Measurements from ENCODE around the gene RPL22L1. TPM values are rescaled to one million over a fixed set of nuclear protein-coding genes. Genes with fewer than 3 reads are reported as not detected.

The RPL22L1 gene
- total and polyA plus RNA-seq, 2 of the 4 experiments (the other 2 are of a cell fraction), result 37.1 to 92.0 TPM

DNA sequence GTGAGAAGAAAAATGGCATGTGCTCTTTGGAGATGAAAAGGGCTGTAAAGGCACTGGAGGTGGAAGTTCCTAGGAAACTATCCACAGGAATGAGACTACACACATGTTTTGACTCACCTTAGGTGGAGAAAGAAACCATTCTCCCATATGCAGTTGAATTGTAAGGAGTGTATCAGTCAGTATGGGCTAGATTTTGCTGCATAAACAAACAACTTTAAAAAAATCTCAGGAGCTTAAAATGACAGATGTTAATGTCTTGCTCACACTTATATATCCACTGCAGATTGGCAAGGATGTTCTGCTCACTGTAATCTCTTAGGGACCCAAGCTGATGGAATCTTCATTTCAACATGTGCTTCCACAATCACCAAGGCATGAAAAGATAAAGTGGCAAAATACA, 25.6 kb downstream of the RPL22L1 start:
- Histone ChIP-seq H3K9me3 (ENCODE audit: control insufficient read depth, insufficient read depth, low read length) (no peaks in the 10 kb centered on the region), H3K18ac (ENCODE audit: low read depth, low read length) (no peak overlapping the region), H3K4me3 (ENCODE audit: insufficient read depth, low read depth, low read length) (no peak overlapping the region), H3K36me3 (ENCODE audit: control insufficient read depth, insufficient read depth, low read length) (no peaks in the 10 kb centered on the region), H2BK20ac (ENCODE audit: low read depth, low read length) (no peak overlapping the region), H3K4me1 (ENCODE audit: control insufficient read depth, insufficient read depth, low read length) (peaks cover 2% of the 10 kb centered on the region; the same call in 1 of the 2 replicates), H4K91ac (ENCODE audit: insufficient read depth, low read depth, low read length) (no peak overlapping the region), H3K4me2 (ENCODE audit: low read depth, low read length) (no peak overlapping the region), H3K79me1 (ENCODE audit: low read depth in 1 of 2, low read length in 2 of 2) (no peaks in the 10 kb centered on the region), H2BK5ac (ENCODE audit: low read depth, low read length, poor library complexity, severe bottlenecking) (no peak overlapping the region), H2AFZ (replicated peaks; ENCODE audit: low read length, poor library complexity) (no peak overlapping the region), H3K9me1 (ENCODE audit: insufficient read depth, low read length) (no peaks in the 10 kb centered on the region), H3K27me3 (ENCODE audit: control insufficient read depth, insufficient read depth, low read length) (no peaks in the 10 kb centered on the region; the same call in 1 of the 2 replicates), H3K27ac (ENCODE audit: insufficient read depth, low read length) (no peak overlapping the region), H4K8ac (ENCODE audit: low read depth in 2 of 2, low read length in 2 of 2) (no peak overlapping the region), H3K56ac (ENCODE audit: extremely low read depth, insufficient read depth, low read length) (no peak overlapping the region), H3K23ac (ENCODE audit: low read depth, low read length) (no peak overlapping the region), H2BK120ac (ENCODE audit: low read depth, low read length) (no peak overlapping the region), H2AK5ac (ENCODE audit: low read depth, low read length) (no peak overlapping the region), H4K5ac (ENCODE audit: low read depth, low read length) (no peak overlapping the region), H4K20me1 (ENCODE audit: insufficient read depth, low read length) (no peaks in the 10 kb centered on the region), H3K4ac (ENCODE audit: low read depth, low read length) (no peak overlapping the region), H3K14ac (replicated peaks; ENCODE audit: low read depth, low read length) (no peak overlapping the region), H2AK9ac (replicated peaks; ENCODE audit: low read depth, low read length, poor library complexity) (no peak overlapping the region), H2BK15ac (ENCODE audit: low read depth, low read length) (no peak overlapping the region), H3K9ac (ENCODE audit: low read depth, low read length) (no peak overlapping the region)
- no peak for DNase-seq
- intact Hi-C loops (cut with micrococcal nuclease), result loop anchor here (10.0 kb wide), 1 partner anchor 660 kb away; the partner anchor contains the start of gene PHC3
- ChIA-PET POLR2A (ENCODE audit: unreplicated experiment) (no interaction called here), CTCF (interaction anchor here (1.3 kb wide), 1 partner anchor 430 kb away, joined by 4 read pairs; no protein-coding TSS in a partner anchor)
- BruUV-seq (replicated peaks), result no TSS peak
- in situ Hi-C loops (cut with MboI; ENCODE audit: low sequenced_read_pairs), result no loop called here
- ATAC-seq (ENCODE audit: low read depth), result no peak
- dilution Hi-C loops (cut with HindIII; ENCODE audit: low sequenced_read_pairs, unreplicated experiment), result no loop called here
- no peak for TF ChIP-seq BHLHE40 (IDR thresholded peaks at IDR 0.05; ENCODE audit: low read depth, low read length)
- TF ChIP-seq CEBPB (IDR thresholded peaks at IDR 0.05; ENCODE audit: low read depth, low read length), result no peak
- TF ChIP-seq, protein P1, sequence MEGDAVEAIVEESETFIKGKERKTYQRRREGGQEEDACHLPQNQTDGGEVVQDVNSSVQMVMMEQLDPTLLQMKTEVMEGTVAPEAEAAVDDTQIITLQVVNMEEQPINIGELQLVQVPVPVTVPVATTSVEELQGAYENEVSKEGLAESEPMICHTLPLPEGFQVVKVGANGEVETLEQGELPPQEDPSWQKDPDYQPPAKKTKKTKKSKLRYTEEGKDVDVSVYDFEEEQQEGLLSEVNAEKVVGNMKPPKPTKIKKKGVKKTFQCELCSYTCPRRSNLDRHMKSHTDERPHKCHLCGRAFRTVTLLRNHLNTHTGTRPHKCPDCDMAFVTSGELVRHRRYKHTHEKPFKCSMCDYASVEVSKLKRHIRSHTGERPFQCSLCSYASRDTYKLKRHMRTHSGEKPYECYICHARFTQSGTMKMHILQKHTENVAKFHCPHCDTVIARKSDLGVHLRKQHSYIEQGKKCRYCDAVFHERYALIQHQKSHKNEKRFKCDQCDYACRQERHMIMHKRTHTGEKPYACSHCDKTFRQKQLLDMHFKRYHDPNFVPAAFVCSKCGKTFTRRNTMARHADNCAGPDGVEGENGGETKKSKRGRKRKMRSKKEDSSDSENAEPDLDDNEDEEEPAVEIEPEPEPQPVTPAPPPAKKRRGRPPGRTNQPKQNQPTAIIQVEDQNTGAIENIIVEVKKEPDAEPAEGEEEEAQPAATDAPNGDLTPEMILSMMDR (conservative IDR thresholded peaks at IDR 0.05; ENCODE audit: low read depth, low read length), result no peak
- TF ChIP-seq ELK1 (IDR thresholded peaks at IDR 0.05; ENCODE audit: borderline replicate concordance, low read depth, low read length), result no peak
- no peak for TF ChIP-seq NFE2L2 (IDR thresholded peaks at IDR 0.05; ENCODE audit: low read depth, low read length)
- no peak for TF ChIP-seq RCOR1 (IDR thresholded peaks at IDR 0.05; ENCODE audit: insufficient replicate concordance, low read length)
- no peak for TF ChIP-seq CHD1 (IDR thresholded peaks at IDR 0.05; ENCODE audit: low read depth, low read length)
- TF ChIP-seq MAZ (IDR thresholded peaks at IDR 0.05; ENCODE audit: borderline replicate concordance, low read depth, low read length), result no peak
- TF ChIP-seq RAD21 (IDR thresholded peaks at IDR 0.05; ENCODE audit: low read length), result no peak
- TF ChIP-seq POLR2A (IDR thresholded peaks at IDR 0.05; ENCODE audit: low read depth, low read length), result no peak
- TF ChIP-seq, protein P2, sequence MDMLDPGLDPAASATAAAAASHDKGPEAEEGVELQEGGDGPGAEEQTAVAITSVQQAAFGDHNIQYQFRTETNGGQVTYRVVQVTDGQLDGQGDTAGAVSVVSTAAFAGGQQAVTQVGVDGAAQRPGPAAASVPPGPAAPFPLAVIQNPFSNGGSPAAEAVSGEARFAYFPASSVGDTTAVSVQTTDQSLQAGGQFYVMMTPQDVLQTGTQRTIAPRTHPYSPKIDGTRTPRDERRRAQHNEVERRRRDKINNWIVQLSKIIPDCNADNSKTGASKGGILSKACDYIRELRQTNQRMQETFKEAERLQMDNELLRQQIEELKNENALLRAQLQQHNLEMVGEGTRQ (IDR thresholded peaks at IDR 0.05; ENCODE audit: low read depth, low read length), result no peak
- TF ChIP-seq SMC3 (IDR thresholded peaks at IDR 0.05; ENCODE audit: low read depth, low read length), result no peak
- TF ChIP-seq FOS (IDR thresholded peaks at IDR 0.05; ENCODE audit: low read depth, low read length), result no peak
